K562 (cell line): ENCODE results near the gene MTMR4. TPM values are rescaled to one million over a fixed set of nuclear protein-coding genes. Genes with fewer than 3 reads are reported as not detected.

Experiments
- ATF7 ChIP-seq: fragments of 450-650 bp; IDR thresholded peaks from 2 replicates; pipeline ENCODE4 v1.7.1; 2014; ENCODE audit warnings: mild to moderate bottlenecking, moderate library complexity
- BRD9 ChIP-seq: fragments of 450-650 bp; IDR thresholded peaks from 2 replicates; pipeline ENCODE4 v1.6.1; 2018; ENCODE audit warnings: low read depth; ENCODE audit not compliant: partially characterized antibody
- ELK3 ChIP-seq: fragments of 450-650 bp; formaldehyde crosslinking; IDR thresholded peaks from 2 replicates; pipeline ENCODE4 v1.4.0; 2020; ENCODE audit warnings: mild to moderate bottlenecking
- ETS2 ChIP-seq: IDR thresholded peaks from 2 replicates; pipeline ENCODE4 v1.6.1; 2016; ENCODE audit warnings: borderline replicate concordance, missing genetic modification characterization, mild to moderate bottlenecking, moderate library complexity, missing compliant biosample characterization; ENCODE audit not compliant: poor library complexity, severe bottlenecking
- HMG20B ChIP-seq: fragments of 250-450 bp; sonication (Bioruptor Pico); IDR thresholded peaks from 2 replicates; pipeline ENCODE4 v1.5.0; 2021; ENCODE audit warnings: mild to moderate bottlenecking
- HOXB6 ChIP-seq: fragments of 250-450 bp; sonication (Bioruptor Pico); IDR thresholded peaks from 2 replicates; pipeline ENCODE4 v1.5.1; 2022; ENCODE audit warnings: mild to moderate bottlenecking, borderline replicate concordance
- KLF13 ChIP-seq: fragments of 450-650 bp; IDR thresholded peaks from 2 replicates; pipeline ENCODE4 v1.6.1; 2016; ENCODE audit warnings: missing genetic modification characterization, low read depth, mild to moderate bottlenecking, missing compliant biosample characterization, moderate library complexity, borderline replicate concordance
- MCM3 ChIP-seq: fragments of 450-650 bp; IDR thresholded peaks from 2 replicates; pipeline ENCODE4 v1.6.1; 2016
- PTRF ChIP-seq: fragments of 450-650 bp; IDR thresholded peaks from 2 replicates; pipeline ENCODE4 v1.6.1; 2016; ENCODE audit warnings: mild to moderate bottlenecking, missing genetic modification characterization, missing compliant biosample characterization
- RB1 ChIP-seq: fragments of 450-650 bp; IDR thresholded peaks from 2 replicates; pipeline ENCODE4 v1.6.1; 2017; ENCODE audit warnings: low read depth, mild to moderate bottlenecking
- SLC30A9 ChIP-seq: fragments of 250-450 bp; sonication (Bioruptor Pico); IDR thresholded peaks from 2 replicates; pipeline ENCODE4 v1.8.0; 2022; ENCODE audit warnings: mild to moderate bottlenecking, moderate library complexity
- STAG1 ChIP-seq: sonication (generic); formaldehyde crosslinking; IDR thresholded peaks from 2 replicates; pipeline ENCODE4 v1.5.0; 2020; ENCODE audit warnings: missing genetic modification reagents, borderline replicate concordance
- ZNF174 ChIP-seq: fragments of 250-450 bp; sonication (Bioruptor Pico); IDR thresholded peaks from 2 replicates; pipeline ENCODE4 v1.4.0; 2020; ENCODE audit warnings: mild to moderate bottlenecking
- ZNF23 ChIP-seq: fragments of 250-450 bp; sonication (Bioruptor Pico); IDR thresholded peaks from 2 replicates; pipeline ENCODE4 v1.4.0; 2020; ENCODE audit warnings: mild to moderate bottlenecking
- ZNF232 ChIP-seq: sonication (generic); formaldehyde crosslinking; IDR thresholded peaks from 2 replicates; pipeline ENCODE4 v1.8.0; 2022; ENCODE audit warnings: mild to moderate bottlenecking, missing genetic modification reagents
- ZNF408 ChIP-seq: fragments of 250-450 bp; sonication (Bioruptor Pico); IDR thresholded peaks from 2 replicates; pipeline ENCODE4 v1.4.0; 2020; ENCODE audit warnings: low read depth, mild to moderate bottlenecking, moderate library complexity
- ZNF449 ChIP-seq: fragments of 250-450 bp; sonication (Bioruptor Pico); IDR thresholded peaks from 2 replicates; pipeline ENCODE4 v1.8.0; 2022; ENCODE audit warnings: moderate library complexity, mild to moderate bottlenecking, inconsistent platforms
- ZNF592 ChIP-seq: fragments of 450-650 bp; IDR thresholded peaks from 2 replicates; pipeline ENCODE4 v1.6.1; 2017; ENCODE audit warnings: antibody characterized with exemption, mild to moderate bottlenecking
- ZNF707 ChIP-seq: fragments of 250-450 bp; sonication (Bioruptor Pico); conservative IDR thresholded peaks from 2 replicates; pipeline ENCODE4 v1.8.0; 2022; ENCODE audit warnings: inconsistent platforms, mild to moderate bottlenecking, moderate library complexity
- polyA plus RNA-seq, 8 experiments: library from polyadenylated mRNA; depleted of rRNA in 4 of 8; stranded (reverse) in 5 of 8; unstranded in 3 of 8; fragments of >200 nt; fragmentation: Nextera tagmentation in 2 of 8; fragmentation: Illumina TruSeq in 1 of 8; extraction: Ambion mirVana in 2 of 8; extraction: Trizol in 1 of 8; gene quantifications; 2 replicates each; pipeline versions ENCODE4 v1.2.1 to v1.2.3, GENCODE V29; 2011 to 2014; ENCODE audit warnings: inconsistent platforms in 1 of 8, missing spikeins in 1 of 8
- total RNA-seq, 7 experiments: library from RNA; depleted of rRNA in 6 of 7; stranded (reverse); fragments of >200 nt in 6 of 7; fragmentation: Illumina TruSeq in 2 of 7; extraction: Trizol in 2 of 7; gene quantifications; 2 replicates each; pipeline versions ENCODE4 v1.2.1 to v1.2.3, GENCODE V29; 2011 to 2021; ENCODE audit warnings: low replicate concordance in 1 of 7
- TF ChIP-seq, protein P1 (sequence below), 2 experiments: fragments of 200-800 bp in 1 of 2; sonication (Bioruptor generic) in 1 of 2; sonication (generic) in 1 of 2; formaldehyde crosslinking in 1 of 2; IDR thresholded peaks in 1 of 2; conservative IDR thresholded peaks in 1 of 2; 2 replicates each; pipeline versions ENCODE4 v1.5.0 to v1.6.1; 2016 to 2020; ENCODE audit warnings: missing compliant biosample characterization in 1 of 2, missing genetic modification characterization in 1 of 2, missing genetic modification reagents in 1 of 2

The MTMR4 gene
- total and polyA plus RNA-seq, 9 of the 15 experiments (the other 6 are each of a cell fraction or from before 2014, with no cell fraction given), result 8.8 to 45.7 (median 28.7) TPM

- TF ChIP-seq ZNF592 (no peak), RB1 (no peak), ZNF23 (CRISPR knock-in tag) (no peak), STAG1 (CRISPR knock-in tag) (no peak), ZNF408 (CRISPR knock-in tag) (0 out of 2 replicates have a peak, but pooled peaks have one; percentile 77), PTRF (tag) (no peak), MCM3 (no peak), ELK3 (CRISPR knock-in tag) (no peak), BRD9 (no peak), HMG20B (CRISPR knock-in tag) (no peak), ATF7 (no peak), ZNF174 (CRISPR knock-in tag) (no peak), ZNF707 (CRISPR knock-in tag) (0 out of 2 replicates have a peak, but pooled peaks have one; percentile 57), ZNF449 (CRISPR knock-in tag) (peak; percentile 56; the same call in 1 of the 2 replicates), ETS2 (tag) (no peak), SLC30A9 (CRISPR knock-in tag) (no peak; the same call in 1 of the 2 replicates), ZNF232 (no peak), KLF13 (tag) (no peak), HOXB6 (CRISPR knock-in tag) (no peak)
- TF ChIP-seq, protein P1, sequence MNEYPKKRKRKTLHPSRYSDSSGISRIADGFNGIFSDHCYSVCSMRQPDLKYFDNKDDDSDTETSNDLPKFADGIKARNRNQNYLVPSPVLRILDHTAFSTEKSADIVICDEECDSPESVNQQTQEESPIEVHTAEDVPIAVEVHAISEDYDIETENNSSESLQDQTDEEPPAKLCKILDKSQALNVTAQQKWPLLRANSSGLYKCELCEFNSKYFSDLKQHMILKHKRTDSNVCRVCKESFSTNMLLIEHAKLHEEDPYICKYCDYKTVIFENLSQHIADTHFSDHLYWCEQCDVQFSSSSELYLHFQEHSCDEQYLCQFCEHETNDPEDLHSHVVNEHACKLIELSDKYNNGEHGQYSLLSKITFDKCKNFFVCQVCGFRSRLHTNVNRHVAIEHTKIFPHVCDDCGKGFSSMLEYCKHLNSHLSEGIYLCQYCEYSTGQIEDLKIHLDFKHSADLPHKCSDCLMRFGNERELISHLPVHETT (CRISPR knock-in tag; conservative IDR thresholded peaks at IDR 0.05 in 1 of 2, IDR thresholded peaks at IDR 0.05 in 1 of 2), result no peak
Measured at GRCh38 chr17:58501451-58501850, 13.0 kb downstream of the MTMR4 start (continued).
